Mesenchymal stem cell (in vitro differentiated cells and primary cell): ENCODE results near the gene TENM4.

Source experiments
- DNase-seq: peaks from one replicate; pipeline ENCODE4 v3.0.0-alpha.2; 2013
- H2AFZ ChIP-seq: one replicate; pipeline ENCODE4 v1.6.1; 2013; ENCODE audit warnings: low read depth, mild to moderate bottlenecking, control low read depth, inconsistent platforms, low read length, moderate library complexity
- H2AK5ac ChIP-seq: 2 replicates; pipeline ENCODE4 v1.6.1; 2013; ENCODE audit warnings: low read length, moderate library complexity, mild to moderate bottlenecking, inconsistent platforms; ENCODE audit not compliant: severe bottlenecking
- H2BK120ac ChIP-seq: one replicate; pipeline ENCODE4 v1.6.1; 2013; ENCODE audit warnings: low read depth, mild to moderate bottlenecking, inconsistent platforms, low read length, moderate library complexity
- H2BK12ac ChIP-seq, 2 experiments: one replicate each; pipeline ENCODE4 v1.6.1; 2013; ENCODE audit warnings: inconsistent platforms in 2 of 2, low read length in 2 of 2, mild to moderate bottlenecking in 2 of 2, moderate library complexity in 2 of 2, control low read depth in 1 of 2
- H2BK15ac ChIP-seq: one replicate; pipeline ENCODE4 v1.6.1; 2013; ENCODE audit warnings: mild to moderate bottlenecking, low read depth, inconsistent platforms; ENCODE audit not compliant: poor library complexity, severe bottlenecking
- H2BK5ac ChIP-seq: 2 replicates; pipeline ENCODE4 v1.6.1; 2013; ENCODE audit warnings: low read depth, mild to moderate bottlenecking, low read length, control low read depth, inconsistent platforms; ENCODE audit not compliant: poor library complexity, severe bottlenecking
- H3K14ac ChIP-seq, 2 experiments: one replicate each; pipeline ENCODE4 v1.6.1; 2013; ENCODE audit warnings: inconsistent platforms in 2 of 2, low read length in 2 of 2, control low read depth in 1 of 2, mild to moderate bottlenecking in 1 of 2, moderate library complexity in 1 of 2
- H3K18ac ChIP-seq, 2 experiments: one replicate each; pipeline ENCODE4 v1.6.1; 2013; ENCODE audit warnings: inconsistent platforms in 2 of 2, low read length in 2 of 2, control low read depth in 1 of 2, low read depth in 1 of 2, mild to moderate bottlenecking in 1 of 2
- H3K23ac ChIP-seq, 2 experiments: one replicate each; pipeline ENCODE4 v1.6.1; 2013; ENCODE audit warnings: inconsistent platforms in 2 of 2, low read length in 2 of 2, mild to moderate bottlenecking in 2 of 2, moderate library complexity in 2 of 2, control low read depth in 1 of 2
- H3K27ac ChIP-seq: 2 replicates; pipeline ENCODE4 v1.5.1; 2013; ENCODE audit warnings: mild to moderate bottlenecking, moderate library complexity, low read length, control low read depth, inconsistent platforms; ENCODE audit not compliant: poor library complexity, severe bottlenecking
- H3K27me3 ChIP-seq, 2 experiments: 2 replicates each; pipeline versions ENCODE4 v1.6.1 to v1.7.0; 2013; ENCODE audit warnings: low read length in 2 of 2, mild to moderate bottlenecking in 2 of 2, moderate library complexity in 2 of 2, control low read depth in 1 of 2, inconsistent platforms in 1 of 2; ENCODE audit not compliant: control insufficient read depth in 1 of 2, insufficient read depth in 1 of 2
- H3K36me3 ChIP-seq, 2 experiments: 2 replicates each; pipeline versions ENCODE4 v1.6.1 to v1.7.0; 2013; ENCODE audit warnings: low read length in 2 of 2, control low read depth in 1 of 2, inconsistent platforms in 1 of 2, low read depth in 1 of 2, mild to moderate bottlenecking in 1 of 2; ENCODE audit not compliant: insufficient read depth in 2 of 2, control insufficient read depth in 1 of 2
- H3K4ac ChIP-seq, 2 experiments: one replicate each; pipeline ENCODE4 v1.6.1; 2013; ENCODE audit warnings: inconsistent platforms in 2 of 2, low read length in 2 of 2, mild to moderate bottlenecking in 2 of 2, moderate library complexity in 2 of 2, control low read depth in 1 of 2, low read depth in 1 of 2
- H3K4me1 ChIP-seq: 2 replicates; pipeline ENCODE4 v1.6.1; 2013; ENCODE audit warnings: low read depth, low read length, control low read depth; ENCODE audit not compliant: control insufficient read depth, insufficient read depth
- H3K4me2 ChIP-seq: 2 replicates; pipeline ENCODE4 v1.6.1; 2013; ENCODE audit warnings: low read length, mild to moderate bottlenecking, inconsistent platforms; ENCODE audit not compliant: poor library complexity, severe bottlenecking
- H3K4me3 ChIP-seq, 2 experiments: 2 replicates each; pipeline versions ENCODE4 v1.5.1 to v1.7.0; 2013; ENCODE audit warnings: low read length in 2 of 2, mild to moderate bottlenecking in 2 of 2, control low read depth in 1 of 2, low read depth in 1 of 2; ENCODE audit not compliant: insufficient read depth in 1 of 2
- H3K79me1 ChIP-seq: replicated peaks from 2 replicates; pipeline ENCODE4 v1.6.1; 2013; ENCODE audit warnings: mild to moderate bottlenecking, control low read depth, low read length, inconsistent platforms; ENCODE audit not compliant: poor library complexity, severe bottlenecking
- H3K9ac ChIP-seq: 2 replicates; pipeline ENCODE4 v1.7.0; 2013; ENCODE audit warnings: mild to moderate bottlenecking, low read length, moderate library complexity
- H3K9me3 ChIP-seq: 2 replicates; pipeline ENCODE4 v1.7.0; 2013; ENCODE audit warnings: mild to moderate bottlenecking, low read length; ENCODE audit not compliant: control insufficient read depth
- H4K8ac ChIP-seq: one replicate; pipeline ENCODE4 v1.6.1; 2013; ENCODE audit warnings: inconsistent platforms, mild to moderate bottlenecking, low read length, moderate library complexity
- H4K91ac ChIP-seq: one replicate; pipeline ENCODE4 v1.6.1; 2013; ENCODE audit warnings: mild to moderate bottlenecking, low read length, inconsistent platforms
- WGBS: methylation state at CpG from one replicate; pipeline ENCODE4 v1.1.7; 2013; ENCODE audit warnings: mixed read lengths; 5-methylcytosine and 5-hydroxymethylcytosine counted together

Gene TENM4

DNA sequence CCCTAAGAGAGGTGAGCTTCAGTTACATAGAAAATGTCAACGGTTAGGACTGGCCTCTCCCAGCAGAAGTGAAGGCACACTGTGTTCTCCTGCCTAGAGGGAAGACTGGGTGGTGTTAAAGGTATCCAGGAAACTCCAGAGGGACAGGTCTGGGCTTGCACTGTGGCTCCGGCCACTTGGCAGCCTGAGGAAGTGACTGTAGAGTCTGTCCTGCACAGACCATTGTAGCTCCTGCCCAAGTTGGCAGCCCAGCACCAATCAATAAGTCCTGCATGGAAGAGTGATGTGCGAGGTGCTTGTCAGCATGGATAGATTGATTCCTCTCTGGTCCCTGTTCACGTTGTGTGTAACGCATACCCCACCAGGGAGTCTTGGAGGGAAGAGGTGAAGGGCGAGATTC lies 284.8 kb downstream of the TENM4 start:
- Histone ChIP-seq H3K4ac (no peak overlapping the region), H3K27me3 (peaks cover 0 to 6% of the 10 kb centered on the region in 2 experiments), H3K18ac (no peak overlapping the region), H4K8ac (no peak overlapping the region), H2BK120ac (no peak overlapping the region), H3K4me3 (no peak overlapping the region), H3K9ac (no peak overlapping the region), H3K4me1 (peaks cover 3% of the 10 kb centered on the region), H2BK15ac (no peak overlapping the region), H3K9me3 (no peaks in the 10 kb centered on the region), H3K4me2 (no peak overlapping the region), H3K23ac (no peak overlapping the region), H2BK12ac (no peak overlapping the region), H4K91ac (no peak overlapping the region), H3K27ac (no peak overlapping the region), H2BK5ac (no peak overlapping the region), H3K36me3 (no peaks in the 10 kb centered on the region), H3K79me1 (no peaks in the 10 kb centered on the region), H2AK5ac (no peak overlapping the region), H2AFZ (no peak overlapping the region), H3K14ac (no peak overlapping the region)
- no peak for DNase-seq
- 82% methylated on average over 6 of the region's 6 CpGs for WGBS

GRCh38 chr11:79155237-79155636 lies 285.6 kb downstream of the TENM4 start:
- Histone ChIP-seq H2AK5ac (no peak overlapping the region), H2BK15ac (no peak overlapping the region), H3K79me1 (no peaks in the 10 kb centered on the region), H3K14ac (no peak overlapping the region), H3K27ac (no peak overlapping the region), H3K4ac (no peak overlapping the region), H3K4me2 (no peak overlapping the region), H3K4me1 (peaks cover 2% of the 10 kb centered on the region), H2BK12ac (no peak overlapping the region), H2AFZ (no peak overlapping the region), H3K18ac (no peak overlapping the region), H3K9me3 (no peaks in the 10 kb centered on the region), H3K9ac (no peak overlapping the region), H2BK120ac (no peak overlapping the region), H4K8ac (no peak overlapping the region), H2BK5ac (no peak overlapping the region), H3K36me3 (no peaks in the 10 kb centered on the region), H3K27me3 (peaks cover 0 to 6% of the 10 kb centered on the region in 2 experiments), H3K4me3 (no peak overlapping the region), H3K23ac (no peak overlapping the region), H4K91ac (no peak overlapping the region)
- WGBS: 94% methylated on average over 1 of the region's 3 CpGs
- no peak for DNase-seq

GRCh38 chr11:79152511-79152910 lies 288.3 kb downstream of the TENM4 start:
- Histone ChIP-seq H3K18ac (no peak overlapping the region), H2AK5ac (no peak overlapping the region), H3K4ac (no peak overlapping the region), H3K9me3 (no peaks in the 10 kb centered on the region), H2BK12ac (no peak overlapping the region), H2AFZ (no peak overlapping the region), H4K91ac (no peak overlapping the region), H3K27ac (no peak overlapping the region), H3K27me3 (peaks cover 0 to 10% of the 10 kb centered on the region in 2 experiments), H4K8ac (no peak overlapping the region), H2BK15ac (no peak overlapping the region), H3K23ac (no peak overlapping the region), H3K36me3 (no peaks in the 10 kb centered on the region), H2BK5ac (no peak overlapping the region), H3K4me2 (no peak overlapping the region), H3K9ac (no peak overlapping the region), H3K4me3 (no peak overlapping the region), H3K79me1 (no peaks in the 10 kb centered on the region), H3K4me1 (no peaks in the 10 kb centered on the region), H3K14ac (no peak overlapping the region), H2BK120ac (no peak overlapping the region)
- DNase-seq: no peak
- WGBS: 78% methylated on average over 4 of the region's 4 CpGs

- no peak overlapping the region for H3K4me3 ChIP-seq
- WGBS: 79% methylated on average over 3 of the region's 3 CpGs
- no peak overlapping the region for H3K14ac ChIP-seq
- no peak for DNase-seq
- no peak overlapping the region for H3K27ac ChIP-seq
- no peaks in the 10 kb centered on the region for H3K4me1 ChIP-seq
- H3K4ac ChIP-seq: no peak overlapping the region
- no peak overlapping the region for H3K23ac ChIP-seq
- H3K36me3 ChIP-seq: no peaks in the 10 kb centered on the region
- no peak overlapping the region for H2BK12ac ChIP-seq
- no peak overlapping the region for H2BK5ac ChIP-seq
- H2BK15ac ChIP-seq: no peak overlapping the region
- no peak overlapping the region for H2AFZ ChIP-seq
- no peak overlapping the region for H3K4me2 ChIP-seq
- no peak overlapping the region for H3K9ac ChIP-seq
- no peak overlapping the region for H4K91ac ChIP-seq
- H3K9me3 ChIP-seq: no peaks in the 10 kb centered on the region
- H3K18ac ChIP-seq: no peak overlapping the region
- peaks cover 0 to 11% of the 10 kb centered on the region in 2 experiments for H3K27me3 ChIP-seq
- H3K79me1 ChIP-seq: no peaks in the 10 kb centered on the region
- H4K8ac ChIP-seq: no peak overlapping the region
- H2AK5ac ChIP-seq: no peak overlapping the region
- no peak overlapping the region for H2BK120ac ChIP-seq
These were observed 289.4 kb downstream of the TENM4 start for GRCh38 chr11:79151396-79151795.
